Activated T-helper 17 cell treated with anti-CD3 and anti-CD28 coated beads, Interleukin-2, amount 50 U/mL, for 72 hours (primary cell): ENCODE data around the gene AKAP13. TPM values are rescaled to one million over a fixed set of nuclear protein-coding genes. Genes with fewer than 3 reads are reported as not detected.

Source experiments
- ATAC-seq: fragments of 150-1000 bp; cut with Tn5 transposase; replicated peaks from 2 replicates; pipeline ENCODE4 v1.10.0; 2021; ENCODE audit warnings: mild to moderate bottlenecking, moderate library complexity
- H3K27ac Mint-ChIP-seq: one replicate; pipeline ENCODE4 v1.8.0; 2022; ENCODE audit warnings: mixed read lengths
- H3K27me3 Mint-ChIP-seq: one replicate; pipeline ENCODE4 v1.8.0; 2022; ENCODE audit warnings: mixed read lengths
- H3K36me3 Mint-ChIP-seq: one replicate; pipeline ENCODE4 v1.8.0; 2022; ENCODE audit warnings: low read depth, mild to moderate bottlenecking, mixed read lengths
- H3K4me1 Mint-ChIP-seq: one replicate; pipeline ENCODE4 v1.8.0; 2022; ENCODE audit warnings: mixed read lengths
- H3K4me3 Mint-ChIP-seq: one replicate; pipeline ENCODE4 v1.8.0; 2022; ENCODE audit warnings: mild to moderate bottlenecking, mixed read lengths
- H3K9me3 Mint-ChIP-seq: one replicate; pipeline ENCODE4 v1.8.0; 2022; ENCODE audit warnings: mixed read lengths
- total RNA-seq, 2 donors: library from RNA; stranded (reverse); gene quantifications; one replicate each; pipeline ENCODE4 v1.2.3, GENCODE V29; 2022

Gene AKAP13
- total RNA-seq, 2 donors from 2014 or later, result 95.9 to 152 TPM

DNA sequence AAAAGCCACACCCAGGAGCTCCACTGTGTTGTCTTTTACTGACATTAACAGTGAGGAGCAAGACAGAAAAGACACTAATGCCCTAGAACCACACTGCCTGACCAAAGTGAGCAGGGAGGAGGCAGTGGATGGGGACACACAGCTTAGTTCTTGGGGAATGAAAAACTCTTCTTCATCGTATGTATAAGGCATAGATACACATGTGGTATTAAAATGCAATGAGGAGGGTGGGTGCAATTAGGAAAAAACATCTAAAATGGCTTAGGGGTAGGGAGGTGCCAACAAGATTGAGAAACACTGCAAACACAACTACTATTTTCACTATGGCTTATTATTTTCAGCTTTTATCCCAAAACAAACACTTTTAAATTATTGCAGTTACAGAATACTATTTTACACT lies 398.8 kb downstream of the AKAP13 start:
- no peak for ATAC-seq
- H3K27me3 Mint-ChIP-seq, result no peaks in the 10 kb centered on the region

DNA sequence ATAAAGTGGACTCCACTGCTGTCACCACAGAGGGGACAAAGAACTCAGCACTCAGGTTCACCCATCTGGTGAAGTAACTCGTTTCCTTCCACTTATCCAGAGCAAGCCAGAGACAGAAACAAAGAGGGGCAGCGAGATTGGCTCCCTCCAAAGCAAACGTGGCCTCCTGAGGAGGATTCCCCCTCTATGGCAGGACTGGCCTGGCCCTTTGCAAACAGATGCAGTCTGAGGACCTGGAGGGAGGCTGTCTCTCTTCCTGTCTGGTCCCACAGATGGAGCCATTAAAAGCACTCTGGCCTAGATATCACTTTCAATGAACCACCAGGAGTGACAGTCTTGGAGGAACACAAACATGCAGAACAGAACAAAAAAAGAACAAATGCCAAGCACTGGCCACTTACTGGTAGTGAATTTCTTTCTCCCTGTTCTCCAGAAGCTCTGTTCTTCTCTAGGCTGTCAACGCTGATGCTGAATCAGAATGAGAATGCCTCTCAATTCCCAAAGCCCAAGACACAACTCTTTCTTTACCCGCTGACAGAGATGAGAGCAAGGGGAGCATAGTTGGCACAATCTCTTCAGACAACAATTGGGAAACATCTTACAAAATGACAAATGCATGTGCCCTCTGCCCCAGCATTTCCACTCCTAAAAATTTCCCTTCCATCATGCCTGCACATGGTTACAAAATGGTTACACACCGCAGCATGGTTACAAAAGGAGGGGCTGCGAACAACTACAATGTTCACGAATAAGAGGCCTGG lies 400.0 kb downstream of the AKAP13 start:
- Mint-ChIP-seq H3K9me3 (no peaks in the 10 kb centered on the region), H3K27ac (peak overlapping the region; percentile 23), H3K36me3 (no peaks in the 10 kb centered on the region), H3K4me3 (no peak overlapping the region), H3K4me1 (peaks cover 13% of the 10 kb centered on the region), H3K27me3 (no peaks in the 10 kb centered on the region)
- ATAC-seq, result no peak

More for the DNA sequence above, 398.8 kb downstream of the AKAP13 start:
- Mint-ChIP-seq H3K36me3 (no peaks in the 10 kb centered on the region), H3K9me3 (no peaks in the 10 kb centered on the region), H3K4me1 (peaks cover 13% of the 10 kb centered on the region), H3K27ac (no peak overlapping the region), H3K4me3 (no peak overlapping the region)

DNA sequence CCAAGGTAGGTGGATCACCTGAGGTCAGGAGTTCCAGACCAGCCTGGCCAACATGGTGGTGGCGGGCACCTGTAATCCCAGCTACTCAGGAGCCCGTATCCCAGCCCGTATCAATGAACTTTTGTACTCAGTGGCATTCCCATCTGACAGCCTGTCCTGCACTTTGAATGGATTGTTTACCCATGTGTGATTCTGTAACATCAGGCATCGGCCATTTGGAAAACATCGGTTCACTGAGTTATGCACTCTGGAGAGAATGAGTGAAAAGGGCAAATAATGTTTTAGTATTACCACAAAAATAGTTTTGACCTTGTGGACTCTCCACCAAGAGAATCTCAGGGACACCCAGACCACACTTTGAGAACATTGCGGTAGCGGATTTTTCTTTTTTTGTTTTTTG lies 400.7 kb downstream of the AKAP13 start:
- no peaks in the 10 kb centered on the region for H3K36me3 Mint-ChIP-seq
- H3K27ac Mint-ChIP-seq, result no peak overlapping the region
- H3K4me3 Mint-ChIP-seq, result no peak overlapping the region
- H3K9me3 Mint-ChIP-seq, result no peaks in the 10 kb centered on the region
- ATAC-seq, result no peak
- H3K27me3 Mint-ChIP-seq, result no peaks in the 10 kb centered on the region
- H3K4me1 Mint-ChIP-seq, result peaks cover 14% of the 10 kb centered on the region

DNA sequence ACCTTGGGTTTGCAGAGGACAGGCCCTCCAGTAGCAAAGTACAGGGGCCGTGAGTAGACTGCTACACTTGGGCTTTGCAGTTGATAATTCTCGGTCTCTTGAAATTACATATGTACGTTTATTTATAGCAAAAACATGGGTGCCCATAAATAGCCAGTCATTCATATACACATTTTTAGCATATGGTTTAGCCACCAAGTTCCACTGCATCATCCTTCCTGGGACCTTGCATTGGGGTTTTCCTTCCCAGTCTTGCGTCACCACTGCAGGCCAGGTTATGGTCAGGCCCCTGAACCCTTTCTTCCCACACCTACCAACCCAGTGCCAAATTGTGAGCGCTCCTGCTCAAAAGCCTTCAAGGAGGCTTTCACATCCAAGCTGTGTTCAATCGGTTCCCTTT lies 401.7 kb downstream of the AKAP13 start:
- peaks cover 19% of the 10 kb centered on the region for H3K4me1 Mint-ChIP-seq
- no peaks in the 10 kb centered on the region for H3K36me3 Mint-ChIP-seq
- H3K27me3 Mint-ChIP-seq, result no peaks in the 10 kb centered on the region
- no peaks in the 10 kb centered on the region for H3K9me3 Mint-ChIP-seq
- ATAC-seq, result peak; percentile 15
- H3K4me3 Mint-ChIP-seq, result no peak overlapping the region
- H3K27ac Mint-ChIP-seq, result peak overlapping the region; percentile 71

DNA sequence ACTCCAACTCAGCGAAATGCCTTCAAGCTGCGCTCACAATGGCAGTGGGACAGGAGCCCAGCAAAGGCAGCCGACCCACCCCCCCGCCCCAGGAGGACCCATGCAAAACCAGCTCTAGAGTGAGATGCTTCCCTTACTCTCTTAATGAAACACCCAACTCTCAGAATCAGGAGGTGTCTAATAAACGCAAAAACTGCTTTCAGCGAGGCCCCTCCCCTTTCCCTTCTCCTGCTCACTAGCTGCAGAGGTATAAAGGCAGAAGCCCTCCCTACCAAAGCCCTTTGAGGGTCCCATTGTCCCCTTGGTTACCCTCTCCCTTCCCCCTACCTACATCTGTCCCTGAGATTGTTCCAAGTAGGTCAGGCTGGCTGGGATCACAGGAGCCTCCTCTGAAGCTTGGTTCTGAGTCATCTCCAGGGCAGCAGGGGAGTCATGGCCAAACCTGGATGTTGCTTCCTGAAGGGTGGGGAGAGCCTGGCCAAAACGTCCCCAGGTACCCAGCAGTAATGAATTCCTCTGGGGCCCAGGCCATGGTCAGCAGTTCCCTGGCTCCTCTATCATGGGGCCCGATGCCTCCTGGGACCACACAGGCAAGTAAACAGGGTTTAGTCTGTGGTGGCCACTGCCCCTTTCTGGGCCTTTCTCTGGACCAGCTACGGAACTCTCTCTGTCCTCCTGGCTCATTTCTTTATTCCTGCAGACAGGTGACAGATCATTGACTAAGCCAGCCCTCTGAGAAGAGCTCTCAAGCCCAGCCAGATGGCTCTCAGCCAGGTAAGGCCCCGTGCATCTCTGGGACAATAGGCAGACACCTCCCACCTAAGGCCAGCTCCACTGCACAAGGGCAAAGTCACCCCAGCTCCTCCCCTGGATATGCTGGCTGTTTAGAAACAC lies 405.7 kb downstream of the AKAP13 start:
- ATAC-seq, result peak; percentile 59
- H3K4me3 Mint-ChIP-seq, result peak overlapping the region; percentile 71

DNA sequence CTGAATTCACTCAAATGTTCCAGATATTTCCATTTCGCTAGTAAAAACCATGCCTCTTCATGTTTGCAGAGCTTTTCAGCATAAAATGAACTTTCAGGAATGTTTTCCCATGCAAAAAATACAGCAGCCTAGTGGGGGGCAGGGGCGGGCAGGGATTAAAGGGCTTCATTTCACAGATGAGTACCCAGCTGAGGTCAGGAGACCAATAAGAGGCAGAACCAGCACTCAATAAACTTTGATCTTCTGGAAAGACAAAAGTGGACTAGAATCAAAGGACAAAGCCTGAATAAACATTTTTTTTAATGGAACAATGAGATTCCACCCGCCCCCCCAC lies 406.3 kb downstream of the AKAP13 start:
- no peak overlapping the region for H3K27ac Mint-ChIP-seq
- no peaks in the 10 kb centered on the region for H3K36me3 Mint-ChIP-seq
- no peaks in the 10 kb centered on the region for H3K9me3 Mint-ChIP-seq
- H3K4me3 Mint-ChIP-seq, result peak overlapping the region; percentile 71
- H3K4me1 Mint-ChIP-seq, result peaks cover 13% of the 10 kb centered on the region
- no peak for ATAC-seq
- no peaks in the 10 kb centered on the region for H3K27me3 Mint-ChIP-seq

More for the DNA sequence above, 405.7 kb downstream of the AKAP13 start:
- Mint-ChIP-seq H3K36me3 (no peaks in the 10 kb centered on the region), H3K9me3 (no peaks in the 10 kb centered on the region), H3K27me3 (no peaks in the 10 kb centered on the region), H3K4me1 (peaks cover 13% of the 10 kb centered on the region), H3K27ac (peak overlapping the region; percentile 50)

DNA sequence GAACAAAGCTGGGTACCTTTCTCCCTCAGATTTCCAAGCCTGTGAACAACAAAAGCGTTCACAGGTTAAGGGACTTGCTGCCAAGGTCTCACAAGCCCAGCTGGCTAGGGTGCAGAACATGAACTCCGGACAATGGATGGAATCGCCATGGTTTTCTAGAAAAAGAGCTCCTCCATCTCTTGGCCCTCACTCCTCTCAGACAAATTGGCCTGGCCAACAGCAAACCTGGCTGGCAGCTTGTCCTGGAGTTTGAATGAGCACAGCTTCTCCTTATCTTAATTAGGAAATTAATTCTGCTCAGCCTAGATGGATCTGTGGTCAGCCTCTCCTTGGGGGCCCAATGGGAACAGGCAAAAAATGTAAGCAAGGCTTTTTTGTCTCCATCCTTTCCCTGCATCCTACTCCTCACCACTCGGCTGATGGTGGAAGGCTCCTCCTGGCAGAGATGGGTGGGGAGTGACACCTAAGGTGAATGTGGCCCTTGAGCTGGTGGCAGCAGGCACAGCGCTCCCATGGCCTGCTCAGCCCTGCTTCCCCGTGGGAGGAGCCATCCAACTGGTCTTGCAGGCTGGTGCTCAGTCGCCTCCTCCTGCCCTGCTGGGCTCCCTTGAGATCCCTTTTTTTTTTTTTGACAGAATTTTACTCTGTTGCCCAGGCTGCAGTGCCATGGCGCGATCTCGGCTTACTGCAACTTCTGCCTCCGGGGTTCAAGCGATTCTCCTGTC lies 408.5 kb downstream of the AKAP13 start:
- Mint-ChIP-seq H3K4me3 (no peak overlapping the region), H3K4me1 (peaks cover 18% of the 10 kb centered on the region), H3K9me3 (no peaks in the 10 kb centered on the region), H3K27me3 (no peaks in the 10 kb centered on the region), H3K36me3 (no peaks in the 10 kb centered on the region), H3K27ac (no peak overlapping the region)
- ATAC-seq, result no peak

DNA sequence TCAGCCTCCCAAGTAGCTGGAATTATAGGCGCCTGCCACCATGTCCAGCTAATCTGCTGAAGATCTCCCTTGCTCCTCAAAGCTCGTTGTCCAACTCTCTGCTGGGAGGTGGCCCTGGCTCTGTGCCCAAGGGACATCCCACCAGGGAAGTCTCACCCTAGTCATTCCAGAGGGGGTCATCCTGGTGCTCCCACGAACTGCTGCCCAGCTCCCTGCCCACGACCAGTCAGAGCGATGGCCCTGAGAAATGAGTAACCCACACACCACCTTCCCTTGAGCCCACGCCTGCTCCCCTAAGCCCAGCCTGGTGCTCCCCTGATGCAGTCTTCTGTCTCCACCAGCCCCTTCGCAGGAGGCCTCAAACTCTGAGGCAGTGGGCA lies 409.1 kb downstream of the AKAP13 start:
- Mint-ChIP-seq H3K27me3 (no peaks in the 10 kb centered on the region), H3K9me3 (no peaks in the 10 kb centered on the region), H3K27ac (peak overlapping the region; percentile 15), H3K36me3 (no peaks in the 10 kb centered on the region), H3K4me1 (peaks cover 17% of the 10 kb centered on the region), H3K4me3 (no peak overlapping the region)
- ATAC-seq, result no peak

DNA sequence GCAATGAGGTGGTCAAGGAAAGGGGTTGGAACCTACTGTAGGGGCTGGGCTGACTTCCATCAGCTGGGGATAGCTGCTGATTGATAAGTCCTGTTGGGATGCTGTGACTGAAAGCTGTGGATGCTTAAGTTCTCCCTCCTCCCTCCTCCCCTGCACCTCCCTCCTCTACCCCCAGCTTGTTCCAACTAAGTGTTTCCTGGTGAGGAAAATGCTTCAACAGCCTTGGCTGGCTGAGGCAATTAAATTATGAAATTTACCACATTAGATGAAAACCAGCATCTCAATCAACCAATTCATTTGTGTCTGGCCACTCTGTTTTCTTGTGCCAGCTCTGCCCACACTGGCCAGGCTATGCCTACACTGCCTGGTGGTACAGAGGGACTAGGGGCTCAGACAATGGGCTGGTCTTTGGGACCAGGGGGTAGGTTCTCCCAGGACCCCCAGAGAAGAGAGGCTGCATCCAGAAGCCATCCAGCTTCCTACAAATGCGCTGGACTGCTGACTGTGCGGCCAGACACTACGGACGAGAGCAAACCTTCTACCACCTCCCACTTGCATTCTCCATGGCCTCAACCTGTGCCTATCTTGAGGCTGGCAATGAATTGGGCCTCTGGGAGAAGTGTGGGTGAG lies 411.8 kb downstream of the AKAP13 start:
- peak overlapping the region; percentile 71 for H3K27ac Mint-ChIP-seq
- peaks cover 23% of the 10 kb centered on the region for H3K4me1 Mint-ChIP-seq
- ATAC-seq, result no peak
- no peaks in the 10 kb centered on the region for H3K9me3 Mint-ChIP-seq
- H3K36me3 Mint-ChIP-seq, result no peaks in the 10 kb centered on the region
- peak overlapping the region; percentile 83 for H3K4me3 Mint-ChIP-seq
- no peaks in the 10 kb centered on the region for H3K27me3 Mint-ChIP-seq

DNA sequence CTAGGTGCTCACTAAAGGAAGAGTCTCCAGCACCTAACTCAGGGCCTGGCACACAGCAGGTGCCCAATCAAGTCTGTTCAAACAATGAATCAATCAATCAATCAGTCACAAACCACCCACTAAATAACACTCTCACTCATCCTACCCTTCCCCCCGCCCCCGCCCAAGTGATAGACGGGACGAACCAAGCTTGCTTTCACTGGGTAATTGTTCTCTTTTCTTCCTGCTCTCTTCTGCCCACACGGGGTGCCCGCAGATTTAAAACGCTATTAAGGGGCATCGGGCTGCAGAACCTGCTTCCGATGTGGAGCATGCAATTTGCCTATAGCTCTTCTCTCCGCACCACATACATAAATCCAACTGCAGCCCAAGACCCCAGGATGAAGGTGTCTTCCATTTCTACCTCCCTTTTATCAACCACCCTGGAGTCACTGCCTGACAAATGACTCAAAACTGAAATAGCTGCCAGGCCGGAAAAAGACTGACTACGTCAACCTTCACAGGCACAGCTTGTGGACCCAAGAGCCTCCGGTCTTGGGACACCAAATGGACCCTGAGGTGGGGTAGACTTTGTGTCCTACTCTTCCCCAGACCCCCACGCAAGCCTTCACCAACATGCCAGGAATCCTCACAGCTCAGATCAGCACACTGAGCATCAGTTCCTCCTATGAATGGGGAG lies 412.6 kb downstream of the AKAP13 start:
- peaks cover 23% of the 10 kb centered on the region for H3K4me1 Mint-ChIP-seq
- ATAC-seq, result peak; percentile 47
- no peaks in the 10 kb centered on the region for H3K9me3 Mint-ChIP-seq
- peak overlapping the region; percentile 83 for H3K4me3 Mint-ChIP-seq
- no peaks in the 10 kb centered on the region for H3K27me3 Mint-ChIP-seq
- H3K27ac Mint-ChIP-seq, result peak overlapping the region; percentile 71
- no peaks in the 10 kb centered on the region for H3K36me3 Mint-ChIP-seq

DNA sequence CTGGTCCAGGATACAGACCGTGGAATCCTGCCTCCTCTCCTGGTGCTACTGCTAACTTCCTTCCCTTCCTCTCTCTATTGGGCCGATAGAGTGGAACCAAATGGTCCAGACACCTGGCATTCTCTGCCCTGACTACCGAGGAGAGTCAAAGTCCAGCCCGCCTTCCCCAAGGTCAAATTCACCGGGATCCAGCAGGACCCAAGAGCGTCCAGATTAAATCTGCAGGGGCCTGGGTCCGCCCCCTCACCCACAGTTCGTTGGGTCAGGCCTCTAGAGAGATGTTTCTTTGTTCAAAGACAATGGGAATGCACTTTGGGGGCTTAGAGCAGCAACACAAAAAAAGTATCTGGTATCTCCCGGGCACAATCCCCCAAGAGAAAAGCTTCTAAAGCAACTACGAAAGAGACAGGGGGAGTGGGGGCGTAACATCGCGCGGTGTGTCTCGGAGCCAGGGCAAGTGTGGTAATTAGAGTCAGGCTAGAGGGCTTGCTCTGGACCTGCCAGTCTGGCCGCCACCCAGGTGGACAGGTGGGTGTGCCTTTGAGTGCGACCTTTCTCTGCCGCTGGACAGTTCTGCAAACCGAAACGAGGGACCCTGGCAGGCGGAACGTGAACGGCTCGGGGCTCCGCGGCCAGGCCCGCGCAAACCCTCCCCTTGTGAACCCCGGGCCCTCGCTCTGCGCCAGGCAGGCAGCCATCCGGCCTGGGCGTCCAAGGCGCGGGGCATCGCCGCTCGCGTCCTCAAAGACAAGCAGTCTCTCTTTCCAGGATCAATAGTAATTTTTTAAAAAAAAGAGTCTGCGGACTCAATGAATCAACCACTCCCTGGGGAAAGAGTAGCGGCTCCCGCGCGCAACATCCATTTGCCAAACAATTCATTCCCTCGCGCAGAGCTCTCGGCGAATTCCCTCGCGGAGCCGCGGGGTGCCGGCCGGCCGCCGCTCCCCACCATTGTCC lies 413.5 kb downstream of the AKAP13 start:
- H3K4me3 Mint-ChIP-seq, result peak overlapping the region; percentile 83
- no peaks in the 10 kb centered on the region for H3K9me3 Mint-ChIP-seq
- H3K4me1 Mint-ChIP-seq, result peaks cover 23% of the 10 kb centered on the region
- no peaks in the 10 kb centered on the region for H3K36me3 Mint-ChIP-seq
- peak; percentile 39 for ATAC-seq
- no peaks in the 10 kb centered on the region for H3K27me3 Mint-ChIP-seq
- H3K27ac Mint-ChIP-seq, result peak overlapping the region; percentile 71

DNA sequence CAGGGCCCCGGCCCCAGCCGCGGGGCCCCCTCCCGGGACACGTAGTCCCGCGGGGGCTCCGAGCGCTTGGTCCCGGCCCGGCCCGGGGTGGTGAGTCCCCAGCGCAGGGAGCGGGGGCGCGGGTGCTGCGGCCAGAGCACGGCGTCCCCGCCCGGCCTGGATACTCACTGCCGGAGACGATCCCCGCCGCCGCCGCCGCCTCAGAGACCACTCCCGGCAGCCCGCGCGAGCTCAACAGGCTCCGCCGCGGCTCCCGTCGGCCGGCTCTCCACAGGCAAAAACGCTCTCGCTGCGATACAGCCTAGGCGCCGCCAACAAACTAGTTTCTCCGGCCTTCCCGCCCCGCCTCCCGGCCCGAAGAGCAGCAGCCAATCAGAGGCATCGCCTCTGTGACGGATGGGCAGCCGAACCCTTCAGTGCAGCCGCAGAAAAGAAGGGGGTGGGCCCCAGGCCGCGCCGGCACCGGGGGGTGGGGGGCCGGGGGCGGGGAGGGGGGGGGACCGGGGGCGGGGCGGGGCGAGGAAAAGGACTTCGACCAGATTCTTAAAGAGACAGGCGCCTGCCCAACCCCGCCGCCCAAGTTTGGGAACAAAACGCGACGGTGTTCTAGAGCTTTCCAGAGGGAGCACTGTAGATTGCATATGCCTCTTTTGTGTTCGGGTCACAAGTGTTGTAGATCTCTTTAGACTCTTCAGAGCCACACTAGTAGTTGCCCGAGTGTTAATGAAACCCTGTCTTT lies 414.4 kb downstream of the AKAP13 start, which contains the start of gene KLHL25:
Gene KLHL25, minus strand, starts transcription at position 328 of the 739 bp plus-strand sequence. CDS start 25,115 bp downstream, outside the sequence.
- Mint-ChIP-seq H3K9me3 (no peaks in the 10 kb centered on the region), H3K27me3 (no peaks in the 10 kb centered on the region), H3K4me3 (peak within 1 kb of the TSS; percentile 83), H3K27ac (peak within 1 kb of the TSS; percentile 71), H3K36me3 (no peaks in the 10 kb centered on the region), H3K4me1 (peaks cover 23% of the 10 kb centered on the region)
- ATAC-seq, result peak; percentile 94
